GM23338 (cell line): ENCODE measurements around the gene PRKAR1B. TPM values are rescaled to one million over a fixed set of nuclear protein-coding genes. Genes with fewer than 3 reads are reported as not detected.

Experiments
- ATAC-seq: fragments of 200-7000 bp; cut with Tn5 transposase; 3 replicates; pipeline ENCODE4 v1.9.1; 2020
- DNase-seq: peaks from one replicate; pipeline ENCODE4 v3.0.0-alpha.2; 2015; ENCODE audit warnings: low spot score
- H2AFZ ChIP-seq: fragments of 200-600 bp; sonication (generic); 2 replicates; pipeline ENCODE4 v1.8.0; 2016; ENCODE audit warnings: antibody characterized with exemption, mild to moderate bottlenecking, moderate library complexity
- H3F3A ChIP-seq: fragments of 200-600 bp; sonication (generic); replicated peaks from 2 replicates; pipeline ENCODE4 v1.8.0; 2017; ENCODE audit warnings: antibody characterized with exemption, mixed run types, low read depth
- H3K27ac ChIP-seq: fragments of 200-600 bp; sonication (generic); 2 replicates; pipeline ENCODE4 v1.6.1; 2016; ENCODE audit warnings: low read depth
- H3K27me3 ChIP-seq: fragments of 200-600 bp; sonication (generic); 2 replicates; pipeline ENCODE4 v1.8.0; 2016; ENCODE audit warnings: mild to moderate bottlenecking, mixed run types, moderate library complexity; ENCODE audit not compliant: insufficient read depth
- H3K36me3 ChIP-seq: fragments of 200-600 bp; sonication (generic); 2 replicates; pipeline ENCODE4 v1.8.0; 2016; ENCODE audit warnings: mild to moderate bottlenecking; ENCODE audit not compliant: insufficient read depth
- H3K4me1 ChIP-seq: fragments of 200-600 bp; sonication (generic); 2 replicates; pipeline ENCODE4 v1.8.0; 2016; ENCODE audit warnings: mild to moderate bottlenecking, moderate library complexity; ENCODE audit not compliant: insufficient read depth
- H3K4me2 ChIP-seq: fragments of 200-600 bp; sonication (generic); 2 replicates; pipeline ENCODE4 v1.7.1; 2017; ENCODE audit warnings: mixed run types
- H3K4me3 ChIP-seq: fragments of 200-600 bp; sonication (generic); 2 replicates; pipeline ENCODE4 v1.6.1; 2016; ENCODE audit warnings: mixed run types
- H3K79me2 ChIP-seq: fragments of 200-600 bp; sonication (generic); replicated peaks from 2 replicates; pipeline ENCODE4 v1.8.0; 2017; ENCODE audit warnings: mild to moderate bottlenecking; ENCODE audit not compliant: insufficient read depth
- H3K9me2 ChIP-seq: fragments of 200-600 bp; sonication (generic); 2 replicates; pipeline ENCODE4 v1.8.0; 2017; ENCODE audit not compliant: insufficient read depth
- H4K20me1 ChIP-seq: fragments of 200-600 bp; sonication (generic); replicated peaks from 2 replicates; pipeline ENCODE4 v1.8.0; 2017; ENCODE audit warnings: mild to moderate bottlenecking; ENCODE audit not compliant: insufficient read depth
- H3K27ac Mint-ChIP-seq: 2 replicates; pipeline ENCODE4 v1.8.0; 2020; ENCODE audit warnings: inconsistent platforms, mild to moderate bottlenecking, moderate library complexity, mixed read lengths
- H3K27me3 Mint-ChIP-seq: 3 replicates; pipeline ENCODE4 v1.8.0; 2022; ENCODE audit warnings: low read depth, mild to moderate bottlenecking, moderate library complexity, mixed read lengths, inconsistent platforms; ENCODE audit not compliant: insufficient read depth, poor library complexity
- H3K36me3 Mint-ChIP-seq: 3 replicates; pipeline ENCODE4 v1.8.0; 2021; ENCODE audit warnings: low read depth, mild to moderate bottlenecking, inconsistent platforms, moderate library complexity, mixed read lengths
- H3K4me1 Mint-ChIP-seq: 3 replicates; pipeline ENCODE4 v1.8.0; 2020; ENCODE audit warnings: mild to moderate bottlenecking, inconsistent platforms, mixed read lengths
- H3K4me3 Mint-ChIP-seq: 3 replicates; pipeline ENCODE4 v1.8.0; 2021; ENCODE audit warnings: moderate library complexity, mild to moderate bottlenecking, inconsistent platforms, mixed read lengths
- H3K9me3 Mint-ChIP-seq: 3 replicates; pipeline ENCODE4 v1.8.0; 2020; ENCODE audit warnings: moderate library complexity, mild to moderate bottlenecking, inconsistent platforms, mixed read lengths
- CREB1 ChIP-seq: fragments of 250-450 bp; sonication (Bioruptor Pico); IDR thresholded peaks from 2 replicates; pipeline ENCODE4 v1.5.0; 2020; ENCODE audit warnings: low read depth, mild to moderate bottlenecking, moderate library complexity
- ETS1 ChIP-seq: IDR thresholded peaks from 2 replicates; pipeline ENCODE4 v1.6.1; 2016; ENCODE audit warnings: antibody characterized with exemption
- JUNB ChIP-seq: IDR thresholded peaks from one replicate; pipeline ENCODE4 v1.6.1; 2016; ENCODE audit warnings: antibody characterized with exemption; ENCODE audit not compliant: unreplicated experiment
- POLR2AphosphoS5 ChIP-seq: IDR thresholded peaks from 2 replicates; pipeline ENCODE4 v1.6.1; 2016; ENCODE audit warnings: antibody characterized with exemption, low read depth
- REST ChIP-seq: IDR thresholded peaks from one replicate; pipeline ENCODE4 v1.6.1; 2018; ENCODE audit warnings: antibody characterized with exemption; ENCODE audit not compliant: unreplicated experiment
- STAT1 ChIP-seq: IDR thresholded peaks from one replicate; pipeline ENCODE4 v1.6.1; 2016; ENCODE audit warnings: antibody characterized with exemption; ENCODE audit not compliant: unreplicated experiment
- ZNF462 ChIP-seq: fragments of 250-450 bp; sonication (Bioruptor Pico); IDR thresholded peaks from 2 replicates; pipeline ENCODE4 v1.5.0; 2020; ENCODE audit warnings: mild to moderate bottlenecking, moderate library complexity
- polyA plus RNA-seq: library from polyadenylated mRNA; unstranded; fragments of >200 nt; fragmentation: Nextera tagmentation; extraction: Ambion mirVana; gene quantifications from 2 replicates; pipeline ENCODE4 v1.2.1, GENCODE V29; 2016
- total RNA-seq: library from RNA; depleted of rRNA; stranded (reverse); fragments of >200 nt; shearing (Covaris generic); gene quantifications from 2 replicates; pipeline ENCODE4 v1.2.3, GENCODE V29; 2014

The PRKAR1B gene
- total and polyA plus RNA-seq, 2 experiments from 2014 or later: 35.7 to 36.7 TPM

- no peak overlapping the region for H3K4me2 ChIP-seq
- DNase-seq (no peak), ATAC-seq (no peak)
- H3K4me3 ChIP-seq: no peak overlapping the region
- H3K9me3 Mint-ChIP-seq: peaks cover 4% of the 10 kb centered on the region; the same call in 1 of the 3 replicates
- TF ChIP-seq CREB1 (CRISPR knock-in tag) (no peak), ZNF462 (CRISPR knock-in tag) (no peak), POLR2AphosphoS5 (no peak), STAT1 (no peak), ETS1 (no peak), REST (no peak), JUNB (no peak)
- H3K27me3 ChIP-seq: no peaks in the 10 kb centered on the region
- no peak overlapping the region for H2AFZ ChIP-seq
- H4K20me1 ChIP-seq: no peaks in the 10 kb centered on the region
- no peaks in the 10 kb centered on the region for H3K79me2 ChIP-seq
- no peak overlapping the region for H3K27ac Mint-ChIP-seq
- peaks cover 9% of the 10 kb centered on the region; the same call in 2 of the 3 replicates for H3K36me3 Mint-ChIP-seq
- peaks cover 13% of the 10 kb centered on the region for H3K27me3 Mint-ChIP-seq
- H3K27ac ChIP-seq: no peak overlapping the region
- H3K9me2 ChIP-seq: no peaks in the 10 kb centered on the region
- no peaks in the 10 kb centered on the region for H3K36me3 ChIP-seq
- no peak overlapping the region for H3K4me3 Mint-ChIP-seq
- H3F3A ChIP-seq: no peaks in the 10 kb centered on the region
- H3K4me1 Mint-ChIP-seq: peaks cover 4% of the 10 kb centered on the region
- H3K4me1 ChIP-seq: no peaks in the 10 kb centered on the region
These were observed 181.6 kb downstream of the PRKAR1B start for GRCh38 chr7:545470-545869.
